Measurements from ENCODE around the gene KIF13A. TPM values are rescaled to one million over a fixed set of nuclear protein-coding genes. Genes with fewer than 3 reads are reported as not detected.
A peak's percentile ranks its signal among the peaks of the same experiment; 100 is the strongest.

Gene KIF13A
- total and polyA plus RNA-seq, 9 of the 15 experiments (the other 6 are each of a cell fraction or from before 2014, with no cell fraction given): 3.6 to 44.3 (median 29.7) TPM

DNA sequence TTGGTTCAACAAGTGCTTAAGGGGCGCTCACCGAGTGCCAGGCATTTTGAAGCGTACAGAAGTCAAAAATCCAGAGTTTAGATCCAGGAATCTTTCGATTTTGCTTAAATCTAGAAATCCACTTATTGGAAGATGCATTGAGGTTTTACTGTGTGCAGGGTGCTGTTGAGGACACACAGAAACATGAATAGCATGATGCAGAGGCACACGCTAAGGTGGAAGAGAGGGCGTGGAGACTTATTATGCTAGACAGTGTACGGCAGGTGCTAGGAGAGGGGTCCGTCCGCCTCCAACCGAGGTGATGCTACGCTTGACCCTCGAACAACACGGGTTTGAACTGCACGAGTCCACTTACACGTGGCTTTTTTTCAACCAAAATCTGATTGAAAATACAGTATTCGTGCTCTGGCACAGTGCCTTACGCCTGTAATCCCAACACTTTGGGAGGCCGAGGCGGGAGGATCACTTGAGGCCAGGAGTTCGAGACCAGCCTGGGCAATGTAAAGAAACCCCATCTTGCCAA, 1.0 kb upstream of the KIF13A start (continued):
- TF ChIP-seq ZNF740 (CRISPR knock-in tag; IDR thresholded peaks at IDR 0.05): no peak
- TF ChIP-seq ZNF740 (tag; IDR thresholded peaks at IDR 0.05): no peak
- 0 out of 2 replicates have a peak, but pooled peaks have one; percentile 9 for TF ChIP-seq ID3 (CRISPR knock-in tag; IDR thresholded peaks at IDR 0.05)
- TF ChIP-seq ID3 (tag; IDR thresholded peaks at IDR 0.05): no peak
- TF ChIP-seq, protein P1, sequence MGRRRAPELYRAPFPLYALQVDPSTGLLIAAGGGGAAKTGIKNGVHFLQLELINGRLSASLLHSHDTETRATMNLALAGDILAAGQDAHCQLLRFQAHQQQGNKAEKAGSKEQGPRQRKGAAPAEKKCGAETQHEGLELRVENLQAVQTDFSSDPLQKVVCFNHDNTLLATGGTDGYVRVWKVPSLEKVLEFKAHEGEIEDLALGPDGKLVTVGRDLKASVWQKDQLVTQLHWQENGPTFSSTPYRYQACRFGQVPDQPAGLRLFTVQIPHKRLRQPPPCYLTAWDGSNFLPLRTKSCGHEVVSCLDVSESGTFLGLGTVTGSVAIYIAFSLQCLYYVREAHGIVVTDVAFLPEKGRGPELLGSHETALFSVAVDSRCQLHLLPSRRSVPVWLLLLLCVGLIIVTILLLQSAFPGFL (CRISPR knock-in tag; IDR thresholded peaks at IDR 0.05): no peak
- no peak for TF ChIP-seq FIP1L1 (IDR thresholded peaks at IDR 0.05; ENCODE audit: low read depth, low read length, poor library complexity, severe bottlenecking)
- TF ChIP-seq ZNF165 (CRISPR knock-in tag; IDR thresholded peaks at IDR 0.05; ENCODE audit: borderline replicate concordance): no peak
- TF ChIP-seq ZBTB40 (IDR thresholded peaks at IDR 0.05): peak; percentile 14; the same call in 1 of the 2 replicates
- no peak for TF ChIP-seq ZBTB40 (CRISPR knock-in tag; IDR thresholded peaks at IDR 0.05)
- TF ChIP-seq, protein P2, sequence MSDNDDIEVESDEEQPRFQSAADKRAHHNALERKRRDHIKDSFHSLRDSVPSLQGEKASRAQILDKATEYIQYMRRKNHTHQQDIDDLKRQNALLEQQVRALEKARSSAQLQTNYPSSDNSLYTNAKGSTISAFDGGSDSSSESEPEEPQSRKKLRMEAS (CRISPR knock-in tag; IDR thresholded peaks at IDR 0.05): peak; percentile 29; the same call in 1 of the 2 replicates
